HCT116 (cell line): Measurements from ENCODE around the gene ADARB2. TPM values are rescaled to one million over a fixed set of nuclear protein-coding genes. Genes with fewer than 3 reads are reported as not detected.
A peak's percentile ranks its signal among the peaks of the same experiment; 100 is the strongest.

Source experiments
- ATAC-seq: fragments of 200-7000 bp; cut with Tn5 transposase; 2 replicates; pipeline ENCODE4 v1.9.1; 2020; ENCODE audit warnings: mild to moderate bottlenecking, moderate library complexity
- BruUV-seq: library from RNA; stranded (reverse); fragments of 400-500 nt; replicated peaks from 2 replicates; lab custom pipeline; 2021; lab: Mats Ljungman, UMichigan
- CTCF ChIA-PET: fragments of 300-600 bp; sonication (Branson Sonifier 250); formaldehyde crosslinking; loops from one replicate; lab custom pipeline; 2021; ENCODE audit warnings: antibody characterized with exemption; lab: Charles Lee
- POLR2A ChIA-PET: fragments of 300-600, 350-600 bp; sonication (Branson Sonifier 250); formaldehyde crosslinking; loops from one replicate; lab custom pipeline; 2021; ENCODE audit warnings: antibody characterized with exemption; lab: Charles Lee
- RAD21 ChIA-PET, 2 experiments: fragments of 300-600 bp; sonication (Branson Sonifier 250); formaldehyde crosslinking; loops; one replicate each; lab custom pipeline; 2023; ENCODE audit warnings: low total read pairs in 2 of 2; ENCODE audit not compliant: uncharacterized antibody in 2 of 2, unreplicated experiment in 2 of 2, low non-redundant PET in 1 of 2; lab: Charles Lee
- DNase-seq: peaks from one replicate; pipeline ENCODE4 v3.0.0-alpha.2; 2010; ENCODE audit warnings: low read depth, low spot score
- H2AFZ ChIP-seq: fragments of 200-600 bp; shearing (Covaris generic), sonication (generic); 2 replicates; pipeline ENCODE4 v1.6.1; 2017; ENCODE audit warnings: low read depth, mixed run types, mixed read lengths, antibody characterized with exemption, low read length; ENCODE audit not compliant: poor library complexity, severe bottlenecking
- H3K27ac ChIP-seq: 2 replicates; pipeline ENCODE4 v1.5.1; 2012; ENCODE audit warnings: low read depth, low read length
- H3K27me3 ChIP-seq: fragments of 200-600 bp; sonication (generic); 2 replicates; pipeline ENCODE4 v1.6.1; 2016; ENCODE audit warnings: mixed run types, low read length, mixed read lengths; ENCODE audit not compliant: insufficient read depth
- H3K36me3 ChIP-seq, 2 experiments: fragments of 200-500 bp in 1 of 2; fragments of 200-600 bp in 1 of 2; sonication (Bioruptor generic) in 1 of 2; sonication (generic) in 1 of 2; 2 replicates each; pipeline versions ENCODE4 v1.5.1 to v1.6.1; 2014 to 2016; ENCODE audit warnings: low read length in 2 of 2, inconsistent platforms in 1 of 2, mixed read lengths in 1 of 2, mixed run types in 1 of 2; ENCODE audit not compliant: insufficient read depth in 2 of 2, control insufficient read depth in 1 of 2
- H3K4me1 ChIP-seq, 2 experiments: fragments of 200-600 bp in 1 of 2; sonication (generic) in 1 of 2; 2 replicates each; pipeline versions ENCODE4 v1.5.1 to v1.6.1; 2012 to 2017; ENCODE audit warnings: low read length in 2 of 2, inconsistent platforms in 1 of 2, mild to moderate bottlenecking in 1 of 2, mixed read lengths in 1 of 2, mixed run types in 1 of 2, moderate library complexity in 1 of 2; ENCODE audit not compliant: insufficient read depth in 2 of 2, control insufficient read depth in 1 of 2
- H3K4me2 ChIP-seq: fragments of 200-600 bp; sonication (generic); 2 replicates; pipeline ENCODE4 v1.6.1; 2017; ENCODE audit warnings: mixed run types, low read length, mixed read lengths
- H3K4me3 ChIP-seq, 2 experiments: fragments of 200-600 bp in 1 of 2; sonication (generic) in 1 of 2; replicated peaks in 1 of 2; 2 replicates each; pipeline ENCODE4 v1.5.1; 2011 to 2016; ENCODE audit warnings: low read length in 2 of 2, control low read depth in 1 of 2, low read depth in 1 of 2, mild to moderate bottlenecking in 1 of 2, mixed read lengths in 1 of 2, mixed run types in 1 of 2
- H3K79me2 ChIP-seq: fragments of 200-600 bp; sonication (generic); 2 replicates; pipeline ENCODE4 v1.6.1; 2017; ENCODE audit warnings: mild to moderate bottlenecking, mixed run types, low read length, moderate library complexity, mixed read lengths; ENCODE audit not compliant: insufficient read depth
- H3K9ac ChIP-seq: fragments of 200-600 bp; sonication (generic); 2 replicates; pipeline ENCODE4 v1.6.1; 2016; ENCODE audit warnings: low read length, mixed read lengths
- H3K9me2 ChIP-seq: fragments of 200-600 bp; sonication (generic), shearing (Covaris generic); 2 replicates; pipeline ENCODE4 v1.6.1; 2017; ENCODE audit warnings: mixed run types, mild to moderate bottlenecking, moderate library complexity; ENCODE audit not compliant: insufficient read depth
- H3K9me3 ChIP-seq, 2 experiments: fragments of 200-500 bp in 1 of 2; fragments of 200-600 bp in 1 of 2; sonication (Bioruptor generic) in 1 of 2; sonication (generic) in 1 of 2; 2 replicates each; pipeline ENCODE4 v1.6.1; 2014 to 2017; ENCODE audit warnings: low read length in 2 of 2, mixed read lengths in 2 of 2, inconsistent platforms in 1 of 2, low read depth in 1 of 2, mild to moderate bottlenecking in 1 of 2, mixed run types in 1 of 2, moderate library complexity in 1 of 2; ENCODE audit not compliant: control insufficient read depth in 1 of 2, insufficient read depth in 1 of 2
- H4K20me1 ChIP-seq: fragments of 200-600 bp; sonication (generic), shearing (Covaris generic); 2 replicates; pipeline ENCODE4 v1.6.1; 2017; ENCODE audit warnings: mixed run types, mild to moderate bottlenecking, moderate library complexity; ENCODE audit not compliant: insufficient read depth
- EZH2 ChIP-seq: fragments of 200-600 bp; sonication (generic); IDR thresholded peaks from 2 replicates; pipeline ENCODE4 v1.6.1; 2017; ENCODE audit warnings: antibody characterized with exemption, mixed run types
- EZH2phosphoT487 ChIP-seq: fragments of 200-600 bp; IDR thresholded peaks from 2 replicates; pipeline ENCODE4 v1.6.1; 2018; ENCODE audit warnings: antibody characterized with exemption, borderline replicate concordance
- RAD21 ChIP-seq: IDR thresholded peaks from 2 replicates; pipeline ENCODE4 v1.6.1; 2012; ENCODE audit warnings: low read depth, mild to moderate bottlenecking
- REST ChIP-seq: IDR thresholded peaks from 2 replicates; pipeline ENCODE4 v1.6.1; 2012; ENCODE audit warnings: low read depth
- intact Hi-C: fragments of 100-400 bp; cut with micrococcal nuclease; formaldehyde crosslinking; loops from 2 replicates; pipeline ENCODE4 v1.10.0; 2022
- total RNA-seq: library from RNA; stranded (reverse); gene quantifications from one replicate; pipeline ENCODE4 v1.2.1, GENCODE V29; 2021; ENCODE audit not compliant: unreplicated experiment

The ADARB2 gene
- total RNA-seq, 1 experiment from 2014 or later = not detected

GRCh38 chr10:1643908-1644179, 93.5 kb downstream of the ADARB2 start:
- Histone ChIP-seq H3K9ac (no peak overlapping the region), H3K9me2 (no peaks in the 10 kb centered on the region), H3K4me2 (no peak overlapping the region), H3K9me3 (no peaks in the 10 kb centered on the region), H2AFZ (no peak overlapping the region), H3K27me3 (no peaks in the 10 kb centered on the region), H3K4me1 (no peaks in the 10 kb centered on the region), H3K36me3 (no peaks in the 10 kb centered on the region), H3K79me2 (no peaks in the 10 kb centered on the region), H3K27ac (no peak overlapping the region), H4K20me1 (no peaks in the 10 kb centered on the region), H3K4me3 (no peak overlapping the region)
- ChIA-PET RAD21 (no interaction called here), POLR2A (no interaction called here), CTCF (no interaction called here)
- no peak for TF ChIP-seq EZH2phosphoT487
- no peak for TF ChIP-seq EZH2
- DNase-seq (no peak), ATAC-seq (no peak)
- BruUV-seq = no TSS peak
- intact Hi-C loops = no loop called here

GRCh38 chr10:1643161-1643907, 94.0 kb downstream of the ADARB2 start:
- ATAC-seq = no peak
- CTCF ChIA-PET = no interaction called here

More at GRCh38 chr10:1643161-1643907, 94.0 kb downstream of the ADARB2 start:
- ChIA-PET RAD21 (no interaction called here), POLR2A (no interaction called here)
- Histone ChIP-seq H3K4me1 (no peaks in the 10 kb centered on the region), H3K27me3 (no peaks in the 10 kb centered on the region), H3K4me3 (no peak overlapping the region), H3K9me2 (no peaks in the 10 kb centered on the region), H2AFZ (no peak overlapping the region), H3K9ac (no peak overlapping the region), H4K20me1 (no peaks in the 10 kb centered on the region), H3K9me3 (no peaks in the 10 kb centered on the region), H3K27ac (no peak overlapping the region), H3K4me2 (no peak overlapping the region), H3K36me3 (no peaks in the 10 kb centered on the region), H3K79me2 (no peaks in the 10 kb centered on the region)
- DNase-seq = no peak
- intact Hi-C loops = no loop called here
- BruUV-seq = no TSS peak
- no peak for TF ChIP-seq RAD21
- peak; percentile 65 for TF ChIP-seq REST
